SKM-1 treated with dmso at 0.1 percent for 144 hours (cell line): Measurements from ENCODE around the gene AKT1S1.
"Not testable (repeated sequence)": the region's sequence is repeated elsewhere in the genome, so short reads cannot be mapped to it uniquely, and the experiment has no call there.

Experiments used
- DNase-seq: peaks from one replicate; lab custom pipeline; 2025; ENCODE audit not compliant: unreplicated experiment; lab: John Stamatoyannopoulos, UW

Gene AKT1S1

GRCh38 chr19:49839713-49840112, 37.4 kb downstream of the AKT1S1 start:
- no peak for DNase-seq

- DNase-seq = no peak
These were observed 38.1 kb downstream of the AKT1S1 start for GRCh38 chr19:49838885-49839588.

- DNase-seq = no peak
These were observed 39.7 kb downstream of the AKT1S1 start for GRCh38 chr19:49837425-49837824.

GRCh38 chr19:49837009-49837310, 40.2 kb downstream of the AKT1S1 start:
- no peak for DNase-seq

- DNase-seq = no peak
These were observed 40.8 kb downstream of the AKT1S1 start for GRCh38 chr19:49836176-49837008.

- no peak for DNase-seq
These were observed 41.6 kb downstream of the AKT1S1 start for GRCh38 chr19:49835562-49835961.

- no peak for DNase-seq
These were observed 43.6 kb downstream of the AKT1S1 start for GRCh38 chr19:49833599-49833998.

GRCh38 chr19:49832556-49832955, 44.6 kb downstream of the AKT1S1 start:
- no peak for DNase-seq

GRCh38 chr19:49831592-49831991, 45.6 kb downstream of the AKT1S1 start:
- no peak for DNase-seq

- no peak for DNase-seq
These were observed 46.4 kb downstream of the AKT1S1 start for GRCh38 chr19:49830766-49831165.

GRCh38 chr19:49829721-49830120, 47.4 kb downstream of the AKT1S1 start:
- no peak for DNase-seq

- DNase-seq = no peak
These were observed 48.0 kb downstream of the AKT1S1 start for GRCh38 chr19:49829200-49829599.

- DNase-seq = no peak
These were observed 50.1 kb downstream of the AKT1S1 start for GRCh38 chr19:49827034-49827433.

GRCh38 chr19:49824662-49825061, 52.5 kb downstream of the AKT1S1 start:
- no peak for DNase-seq

GRCh38 chr19:49823472-49823871, 53.7 kb downstream of the AKT1S1 start:
- DNase-seq = no peak

- DNase-seq = no peak
These were observed 57.0 kb downstream of the AKT1S1 start for GRCh38 chr19:49820125-49820524.

- not testable (repeated sequence) for DNase-seq
These were observed 57.6 kb downstream of the AKT1S1 start for GRCh38 chr19:49819452-49820115.
